Caco-2 (cell line): Measurements from ENCODE around the gene FBLN7. TPM values are rescaled to one million over a fixed set of nuclear protein-coding genes. Genes with fewer than 3 reads are reported as not detected.

Experiments
- BruUV-seq: library from RNA; stranded (reverse); fragments of 400-500 nt; replicated peaks from 2 replicates; lab custom pipeline; 2021; lab: Mats Ljungman, UMichigan
- CTCF ChIA-PET: fragments of 300-600 bp; sonication (Branson Sonifier 250); formaldehyde crosslinking; loops from one replicate; lab custom pipeline; 2022; ENCODE audit warnings: antibody characterized with exemption; lab: Charles Lee
- POLR2A ChIA-PET: fragments of 300-600 bp; sonication (Branson Sonifier 250); formaldehyde crosslinking; loops from one replicate; lab custom pipeline; 2022; ENCODE audit warnings: antibody characterized with exemption; lab: Charles Lee
- DNase-seq, 2 experiments: peaks; one replicate each; pipeline versions ENCODE4 v3.0.0 to v3.0.0-alpha.2; 2020 to 2022
- H3K27me3 ChIP-seq: replicated peaks from 2 replicates; pipeline ENCODE4 v1.6.0; 2011; ENCODE audit warnings: low read length; ENCODE audit not compliant: control insufficient read depth, insufficient read depth
- H3K36me3 ChIP-seq: 2 replicates; pipeline ENCODE4 v1.5.1; 2011; ENCODE audit warnings: low read length; ENCODE audit not compliant: control insufficient read depth, insufficient read depth
- H3K4me1 ChIP-seq: fragments of 250-450 bp; sonication (Bioruptor Pico); 2 replicates; pipeline ENCODE4 v1.5.1; 2020; ENCODE audit warnings: mild to moderate bottlenecking
- H3K4me3 ChIP-seq: 2 replicates; pipeline ENCODE4 v1.5.1; 2011; ENCODE audit warnings: low read depth, mild to moderate bottlenecking, control low read depth, low read length
- H3K9me3 ChIP-seq: fragments of 250-450 bp; sonication (Bioruptor Pico); 2 replicates; pipeline ENCODE4 v1.5.1; 2020; ENCODE audit warnings: mild to moderate bottlenecking, moderate library complexity
- H3K27ac Mint-ChIP-seq: one replicate; pipeline ENCODE4 v1.8.0; 2022; ENCODE audit warnings: mixed read lengths; ENCODE audit not compliant: unreplicated experiment
- H3K27me3 Mint-ChIP-seq: one replicate; pipeline ENCODE4 v1.8.0; 2022; ENCODE audit warnings: mixed read lengths; ENCODE audit not compliant: insufficient read depth, unreplicated experiment
- H3K36me3 Mint-ChIP-seq: one replicate; pipeline ENCODE4 v1.8.0; 2022; ENCODE audit warnings: mild to moderate bottlenecking, mixed read lengths; ENCODE audit not compliant: insufficient read depth, unreplicated experiment
- H3K4me1 Mint-ChIP-seq: one replicate; pipeline ENCODE4 v1.8.0; 2022; ENCODE audit warnings: low read depth, mixed read lengths; ENCODE audit not compliant: unreplicated experiment
- H3K4me3 Mint-ChIP-seq: one replicate; pipeline ENCODE4 v1.8.0; 2022; ENCODE audit warnings: mild to moderate bottlenecking, moderate library complexity, mixed read lengths; ENCODE audit not compliant: unreplicated experiment
- H3K9me3 Mint-ChIP-seq: one replicate; pipeline ENCODE4 v1.8.0; 2022; ENCODE audit warnings: mixed read lengths; ENCODE audit not compliant: unreplicated experiment
- CTCF ChIP-seq, 2 experiments: fragments of 200-600 bp in 1 of 2; IDR thresholded peaks; 1 replicate in 1 of 2; 2 replicates in 1 of 2; pipeline versions ENCODE4 v1.5.1 to v1.8.0; 2011 to 2022; ENCODE audit warnings: antibody characterized with exemption in 1 of 2, control low read depth in 1 of 2, inconsistent platforms in 1 of 2, low read depth in 1 of 2, low read length in 1 of 2, mild to moderate bottlenecking in 1 of 2, moderate library complexity in 1 of 2; ENCODE audit not compliant: insufficient read depth in 1 of 2, severe bottlenecking in 1 of 2, unreplicated experiment in 1 of 2
- intact Hi-C: fragments of 100-400 bp; cut with micrococcal nuclease; formaldehyde crosslinking; loops from one replicate; pipeline ENCODE4 v1.10.0; 2022; ENCODE audit not compliant: unreplicated experiment
- total RNA-seq: library from RNA; stranded (reverse); gene quantifications from 2 replicates; pipeline ENCODE4 v1.2.3, GENCODE V29; 2022

Gene FBLN7
- total RNA-seq, 1 experiment from 2014 or later, result 0.59 TPM

GRCh38 chr2:112140899-112141625 lies 2.9 kb downstream of the FBLN7 start:
- TF ChIP-seq CTCF (IDR thresholded peaks at IDR 0.05; ENCODE audit: insufficient read depth in 1 of 2, low read depth in 1 of 2, low read length in 1 of 2, severe bottlenecking in 1 of 2, unreplicated experiment in 1 of 2), result no peak
- H3K36me3 ChIP-seq, result no peaks in the 10 kb centered on the region
- intact Hi-C loops, result no loop called here
- Mint-ChIP-seq H3K4me1 (no peaks in the 10 kb centered on the region), H3K36me3 (no peaks in the 10 kb centered on the region), H3K4me3 (no peak overlapping the region), H3K27ac (no peak overlapping the region), H3K27me3 (no peaks in the 10 kb centered on the region), H3K9me3 (no peaks in the 10 kb centered on the region)
- POLR2A ChIA-PET, result interaction anchor here (0.5 kb wide), 1 partner anchor 628 kb away, joined by 3 read pairs; no protein-coding TSS in a partner anchor
- no peak for DNase-seq
- H3K4me1 ChIP-seq, result no peaks in the 10 kb centered on the region
- CTCF ChIA-PET, result no interaction called here
- H3K27me3 ChIP-seq, result no peaks in the 10 kb centered on the region
- no peak overlapping the region for H3K4me3 ChIP-seq
- H3K9me3 ChIP-seq, result no peaks in the 10 kb centered on the region
- BruUV-seq, result no TSS peak

- H3K27ac Mint-ChIP-seq, result no peak overlapping the region
- H3K4me3 Mint-ChIP-seq, result no peak overlapping the region
- H3K9me3 ChIP-seq, result no peaks in the 10 kb centered on the region
- H3K4me3 ChIP-seq, result no peak overlapping the region
- H3K36me3 ChIP-seq, result no peaks in the 10 kb centered on the region
- POLR2A ChIA-PET, result no interaction called here
- no TSS peak for BruUV-seq
- CTCF ChIA-PET, result no interaction called here
- no peaks in the 10 kb centered on the region for H3K36me3 Mint-ChIP-seq
- no peaks in the 10 kb centered on the region for H3K4me1 Mint-ChIP-seq
- H3K27me3 ChIP-seq, result no peaks in the 10 kb centered on the region
- H3K27me3 Mint-ChIP-seq, result no peaks in the 10 kb centered on the region
- no peaks in the 10 kb centered on the region for H3K4me1 ChIP-seq
- DNase-seq, result no peak
- no peak for TF ChIP-seq CTCF (IDR thresholded peaks at IDR 0.05; ENCODE audit: insufficient read depth in 1 of 2, low read depth in 1 of 2, low read length in 1 of 2, severe bottlenecking in 1 of 2, unreplicated experiment in 1 of 2)
- no peaks in the 10 kb centered on the region for H3K9me3 Mint-ChIP-seq
- intact Hi-C loops, result no loop called here
Measured at GRCh38 chr2:112141626-112142007, 3.4 kb downstream of the FBLN7 start.

DNA sequence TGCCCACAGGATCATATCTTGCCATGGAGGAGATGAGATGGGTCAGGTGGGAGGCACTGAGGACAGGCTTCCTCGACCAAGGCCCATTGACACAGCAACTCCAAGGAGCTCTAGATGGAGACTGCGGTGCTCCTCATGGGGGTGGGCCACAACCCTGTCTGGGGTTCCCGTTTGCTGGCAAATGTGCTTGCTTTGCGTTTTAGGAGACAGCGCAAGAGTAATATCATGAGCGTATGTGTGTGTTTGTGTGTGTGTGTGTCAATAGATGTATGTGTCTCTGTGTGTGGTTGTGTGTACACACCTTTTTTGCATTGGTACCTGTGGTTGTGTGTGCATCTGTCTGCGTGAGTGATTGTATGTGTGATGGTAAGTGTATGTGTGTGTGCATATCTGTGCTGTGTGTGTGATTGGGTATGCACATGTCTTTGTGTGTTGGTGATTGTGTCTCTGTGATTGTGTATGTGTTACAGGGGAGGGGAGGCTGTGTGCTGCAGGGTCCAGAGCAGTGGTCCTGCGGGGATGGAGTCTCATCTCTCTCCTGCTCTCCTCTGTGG lies 4.4 kb downstream of the FBLN7 start:
- Mint-ChIP-seq H3K9me3 (no peaks in the 10 kb centered on the region), H3K27ac (no peak overlapping the region), H3K27me3 (peaks cover 4% of the 10 kb centered on the region), H3K36me3 (no peaks in the 10 kb centered on the region), H3K4me1 (no peaks in the 10 kb centered on the region), H3K4me3 (no peak overlapping the region)
- Histone ChIP-seq H3K9me3 (no peaks in the 10 kb centered on the region), H3K27me3 (no peaks in the 10 kb centered on the region), H3K4me3 (no peak overlapping the region), H3K4me1 (no peaks in the 10 kb centered on the region), H3K36me3 (no peaks in the 10 kb centered on the region)
- no TSS peak for BruUV-seq
- no peak for DNase-seq
- ChIA-PET POLR2A (no interaction called here), CTCF (no interaction called here)
- intact Hi-C loops, result no loop called here
- no peak for TF ChIP-seq CTCF (IDR thresholded peaks at IDR 0.05; ENCODE audit: insufficient read depth in 1 of 2, low read depth in 1 of 2, low read length in 1 of 2, severe bottlenecking in 1 of 2, unreplicated experiment in 1 of 2)
